Epithelial cell of proximal tubule (primary cell): ENCODE results near the gene SLC8A1. TPM values are rescaled to one million over a fixed set of nuclear protein-coding genes. Genes with fewer than 3 reads are reported as not detected.
A peak's percentile ranks its signal among the peaks of the same experiment; 100 is the strongest.

Experiments used
- DNase-seq: peaks from one replicate; pipeline ENCODE4 v3.0.0-alpha.2; 2011; ENCODE audit warnings: low read depth
- H3K4me3 ChIP-seq: 2 replicates; pipeline ENCODE4 v1.5.1; 2011; ENCODE audit warnings: low read depth, mild to moderate bottlenecking, low read length
- CTCF ChIP-seq: conservative IDR thresholded peaks from 2 replicates; pipeline ENCODE4 v1.5.1; 2012; ENCODE audit warnings: low read depth, mild to moderate bottlenecking, low read length
- total RNA-seq: library from RNA; depleted of rRNA; stranded (reverse); fragments of >200 nt; gene quantifications from 2 replicates; pipeline ENCODE4 v1.2.3, GENCODE V29; 2015

The SLC8A1 gene
- total RNA-seq, 1 donor from 2014 or later = 4.8 TPM

GRCh38 chr2:40395169-40396073 lies 56.5 kb downstream of the SLC8A1 start:
- no peak for DNase-seq
- H3K4me3 ChIP-seq = no peak overlapping the region
- TF ChIP-seq CTCF = no peak

- H3K4me3 ChIP-seq = no peak overlapping the region
- DNase-seq = no peak
- TF ChIP-seq CTCF = no peak
Measured at GRCh38 chr2:40394597-40394996, 57.3 kb downstream of the SLC8A1 start.

- TF ChIP-seq CTCF = no peak
- DNase-seq = no peak
- H3K4me3 ChIP-seq = no peak overlapping the region
Measured at GRCh38 chr2:40394031-40394430, 57.9 kb downstream of the SLC8A1 start.

GRCh38 chr2:40388161-40388560 lies 63.7 kb downstream of the SLC8A1 start:
- H3K4me3 ChIP-seq = no peak overlapping the region
- TF ChIP-seq CTCF = no peak
- DNase-seq = no peak

GRCh38 chr2:40386177-40386576 lies 65.7 kb downstream of the SLC8A1 start:
- no peak overlapping the region for H3K4me3 ChIP-seq
- no peak for DNase-seq
- no peak for TF ChIP-seq CTCF

- DNase-seq = peak; percentile 59
- H3K4me3 ChIP-seq = no peak overlapping the region
- no peak for TF ChIP-seq CTCF
Measured at GRCh38 chr2:40384714-40385113, 67.2 kb downstream of the SLC8A1 start.

- DNase-seq = no peak
- H3K4me3 ChIP-seq = no peak overlapping the region
- no peak for TF ChIP-seq CTCF
Measured at GRCh38 chr2:40384233-40384632, 67.7 kb downstream of the SLC8A1 start.
